Brain microvascular endothelial cell (primary cell): ENCODE data around the gene ERC2.

ENCODE experiments used
- DNase-seq: peaks from one replicate; pipeline ENCODE4 v3.0.0-alpha.2; 2020
- H3K27ac ChIP-seq: fragments of 250-450 bp; sonication (Bioruptor Pico); 2 replicates; pipeline ENCODE4 v1.5.1; 2020; ENCODE audit warnings: mild to moderate bottlenecking, moderate library complexity
- H3K27me3 ChIP-seq: fragments of 250-450 bp; sonication (Bioruptor Pico); replicated peaks from 2 replicates; pipeline ENCODE4 v1.5.1; 2020; ENCODE audit warnings: mild to moderate bottlenecking
- H3K36me3 ChIP-seq: fragments of 250-450 bp; sonication (Bioruptor Pico); replicated peaks from 2 replicates; pipeline ENCODE4 v1.5.1; 2020; ENCODE audit warnings: mild to moderate bottlenecking
- H3K4me3 ChIP-seq: 2 replicates; pipeline ENCODE4 v1.5.1; 2011; ENCODE audit warnings: low read depth, mild to moderate bottlenecking, control low read depth, low read length, moderate library complexity
- CTCF ChIP-seq: IDR thresholded peaks from 2 replicates; pipeline ENCODE4 v1.5.1; 2011; ENCODE audit warnings: low read depth, mild to moderate bottlenecking, moderate library complexity, low read length, control low read depth, inconsistent platforms; ENCODE audit errors: missing control alignments
- in situ Hi-C: cut with HindIII; loops from 2 replicates; pipeline ENCODE4 v1.10.0; 2017; ENCODE audit warnings: low sequenced_read_pairs, low pct_ligation_motif_present

Gene ERC2

GRCh38 chr3:55518451-55518850 lies 949.8 kb downstream of the ERC2 start:
- no peak overlapping the region for H3K4me3 ChIP-seq
- no peak for TF ChIP-seq CTCF
- in situ Hi-C loops: no loop called here
- no peak overlapping the region for H3K27ac ChIP-seq
- no peaks in the 10 kb centered on the region for H3K27me3 ChIP-seq
- no peaks in the 10 kb centered on the region for H3K36me3 ChIP-seq
- DNase-seq: no peak

DNA sequence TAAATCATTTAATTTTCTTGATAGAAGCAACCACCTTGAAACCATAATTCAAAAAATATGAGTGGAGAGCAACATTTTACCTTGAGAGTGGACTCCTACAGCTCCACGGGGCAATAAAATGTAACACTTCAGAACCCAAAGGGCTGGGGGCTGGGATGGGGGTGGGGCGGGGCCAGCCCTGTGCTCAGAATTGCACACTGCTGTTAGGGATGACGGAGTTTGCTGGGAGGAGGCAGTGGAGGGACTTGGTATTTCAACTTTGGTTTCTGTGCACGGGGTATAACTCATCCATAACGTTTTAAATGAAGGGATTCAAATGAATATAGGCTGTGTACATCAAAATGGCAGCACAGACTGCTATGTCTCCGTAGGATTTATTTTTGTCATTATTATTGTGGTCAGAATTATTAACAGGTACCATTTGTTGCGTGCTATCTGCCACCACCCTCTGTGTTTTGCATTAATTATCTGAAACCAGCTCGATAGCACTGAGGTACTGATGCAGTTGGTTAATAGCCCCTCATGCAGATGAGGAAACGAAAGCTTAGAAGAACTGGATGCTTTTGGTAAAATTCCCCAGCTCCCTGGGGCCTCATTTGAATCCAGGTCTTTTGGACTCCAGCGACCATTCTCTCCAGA lies 951.8 kb downstream of the ERC2 start:
- H3K36me3 ChIP-seq: no peaks in the 10 kb centered on the region
- no peak overlapping the region for H3K27ac ChIP-seq
- TF ChIP-seq CTCF: no peak
- no peaks in the 10 kb centered on the region for H3K27me3 ChIP-seq
- no peak for DNase-seq
- H3K4me3 ChIP-seq: no peak overlapping the region
- in situ Hi-C loops: no loop called here

DNA sequence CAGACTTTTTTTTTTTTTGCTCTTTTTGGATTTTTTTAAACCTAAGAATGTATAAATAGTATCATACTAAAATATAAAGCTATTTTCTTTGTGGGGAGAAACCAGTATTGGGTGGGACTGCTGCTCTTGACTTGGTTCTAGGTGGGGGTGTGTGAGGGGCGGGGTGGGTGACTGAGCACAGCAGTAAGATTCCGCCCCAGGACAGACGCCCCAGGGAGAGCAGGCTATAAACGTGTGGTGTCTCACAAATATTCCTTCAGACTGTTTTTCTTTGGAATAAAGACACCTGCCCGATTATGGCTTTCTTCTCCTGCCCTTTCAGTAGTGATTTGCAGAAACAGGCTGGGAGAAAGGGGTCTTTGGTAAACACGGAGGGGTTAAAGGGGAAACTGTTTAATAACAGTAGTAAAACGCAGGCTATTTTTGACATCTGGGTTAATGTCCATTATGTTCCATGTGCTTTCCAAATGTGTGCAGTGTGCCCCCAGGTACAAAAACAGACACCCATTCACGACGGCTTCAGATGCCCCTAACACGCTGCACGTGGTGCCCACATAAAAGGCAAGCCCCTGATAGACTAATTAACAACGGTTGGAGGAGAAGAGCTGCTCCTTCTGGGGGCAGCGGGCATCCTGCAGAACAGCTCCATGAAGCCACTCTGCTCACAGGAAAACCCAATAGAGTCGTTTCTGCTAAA lies 952.6 kb downstream of the ERC2 start:
- no peak overlapping the region for H3K27ac ChIP-seq
- H3K36me3 ChIP-seq: no peaks in the 10 kb centered on the region
- no peak for DNase-seq
- no peak for TF ChIP-seq CTCF
- no peaks in the 10 kb centered on the region for H3K27me3 ChIP-seq
- in situ Hi-C loops: no loop called here
- no peak overlapping the region for H3K4me3 ChIP-seq

DNA sequence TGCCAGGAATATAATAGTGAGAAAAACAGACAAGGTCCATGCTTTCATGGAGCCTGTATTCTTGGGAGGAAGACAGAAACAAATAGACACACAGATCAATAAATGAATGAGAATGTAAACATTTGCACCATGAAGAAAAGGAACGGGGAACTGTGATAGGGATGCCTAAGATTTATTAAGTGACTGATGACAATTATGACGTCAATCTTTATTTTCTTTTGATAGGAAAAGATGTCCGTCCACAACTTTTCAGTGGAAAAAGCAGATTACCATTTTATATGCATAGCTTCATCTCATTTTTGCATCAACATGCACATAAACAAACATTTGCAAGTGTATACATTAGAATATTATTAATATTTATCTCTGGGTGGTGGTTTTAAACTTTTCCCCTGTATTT lies 953.3 kb downstream of the ERC2 start:
- H3K36me3 ChIP-seq: no peaks in the 10 kb centered on the region
- H3K4me3 ChIP-seq: no peak overlapping the region
- no peaks in the 10 kb centered on the region for H3K27me3 ChIP-seq
- no peak for DNase-seq
- no peak overlapping the region for H3K27ac ChIP-seq
- TF ChIP-seq CTCF: no peak
- in situ Hi-C loops: no loop called here

DNA sequence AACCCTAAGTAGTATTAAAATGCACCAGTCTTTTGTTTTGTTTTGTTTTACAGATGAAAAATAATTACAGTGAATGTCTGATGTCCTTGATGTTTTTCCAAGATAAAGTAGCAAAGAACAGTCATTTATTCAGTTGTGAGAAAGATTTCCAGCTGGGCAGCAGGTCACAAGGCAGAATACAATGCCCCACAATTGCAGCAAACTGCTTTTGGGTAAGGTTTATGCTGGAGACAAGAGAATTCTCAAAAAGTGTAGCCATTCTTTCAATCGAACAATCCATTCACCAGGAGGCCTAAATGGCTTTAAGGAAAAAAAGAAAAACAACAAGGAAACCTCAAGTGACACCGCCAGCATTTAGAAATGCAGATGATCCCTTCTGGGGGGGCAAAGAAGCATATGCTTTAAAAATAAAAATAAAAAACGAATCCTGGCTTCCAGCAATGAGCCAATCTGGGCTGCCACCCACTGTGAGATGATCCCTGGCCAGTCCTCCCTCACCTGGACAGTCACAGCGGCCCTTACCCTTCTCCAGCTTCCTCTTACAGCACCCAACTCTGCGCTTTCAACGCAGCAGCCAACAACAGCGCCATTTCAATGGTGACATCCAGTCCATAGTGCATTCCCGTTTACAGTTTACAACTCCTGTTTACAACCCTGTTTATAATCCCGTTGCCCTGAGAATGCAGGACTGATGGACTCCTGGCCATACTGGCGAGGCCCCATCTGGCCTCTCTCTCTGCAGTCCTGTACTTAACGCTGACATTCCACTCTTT lies 955.5 kb downstream of the ERC2 start:
- no peaks in the 10 kb centered on the region for H3K36me3 ChIP-seq
- DNase-seq: no peak
- in situ Hi-C loops: no loop called here
- no peak overlapping the region for H3K27ac ChIP-seq
- TF ChIP-seq CTCF: no peak
- H3K4me3 ChIP-seq: no peak overlapping the region
- no peaks in the 10 kb centered on the region for H3K27me3 ChIP-seq
